GM20000 (cell line): ENCODE measurements around the gene PRCC.
A peak's percentile ranks its signal among the peaks of the same experiment; 100 is the strongest.

ENCODE experiments used
- DNase-seq: peaks from one replicate; pipeline ENCODE4 v3.0.0; 2012; ENCODE audit warnings: low spot score
- TF ChIP-seq, protein P1 (sequence below): IDR thresholded peaks from 2 replicates; pipeline ENCODE4 v1.5.1; 2012; ENCODE audit warnings: mild to moderate bottlenecking, control low read depth; ENCODE audit errors: extremely low read depth, missing control alignments

PRCC gene, protein sequence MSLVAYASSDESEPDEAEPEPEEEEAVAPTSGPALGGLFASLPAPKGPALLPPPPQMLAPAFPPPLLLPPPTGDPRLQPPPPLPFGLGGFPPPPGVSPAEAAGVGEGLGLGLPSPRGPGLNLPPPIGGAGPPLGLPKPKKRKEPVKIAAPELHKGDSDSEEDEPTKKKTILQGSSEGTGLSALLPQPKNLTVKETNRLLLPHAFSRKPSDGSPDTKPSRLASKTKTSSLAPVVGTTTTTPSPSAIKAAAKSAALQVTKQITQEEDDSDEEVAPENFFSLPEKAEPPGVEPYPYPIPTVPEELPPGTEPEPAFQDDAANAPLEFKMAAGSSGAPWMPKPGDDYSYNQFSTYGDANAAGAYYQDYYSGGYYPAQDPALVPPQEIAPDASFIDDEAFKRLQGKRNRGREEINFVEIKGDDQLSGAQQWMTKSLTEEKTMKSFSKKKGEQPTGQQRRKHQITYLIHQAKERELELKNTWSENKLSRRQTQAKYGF

DNA sequence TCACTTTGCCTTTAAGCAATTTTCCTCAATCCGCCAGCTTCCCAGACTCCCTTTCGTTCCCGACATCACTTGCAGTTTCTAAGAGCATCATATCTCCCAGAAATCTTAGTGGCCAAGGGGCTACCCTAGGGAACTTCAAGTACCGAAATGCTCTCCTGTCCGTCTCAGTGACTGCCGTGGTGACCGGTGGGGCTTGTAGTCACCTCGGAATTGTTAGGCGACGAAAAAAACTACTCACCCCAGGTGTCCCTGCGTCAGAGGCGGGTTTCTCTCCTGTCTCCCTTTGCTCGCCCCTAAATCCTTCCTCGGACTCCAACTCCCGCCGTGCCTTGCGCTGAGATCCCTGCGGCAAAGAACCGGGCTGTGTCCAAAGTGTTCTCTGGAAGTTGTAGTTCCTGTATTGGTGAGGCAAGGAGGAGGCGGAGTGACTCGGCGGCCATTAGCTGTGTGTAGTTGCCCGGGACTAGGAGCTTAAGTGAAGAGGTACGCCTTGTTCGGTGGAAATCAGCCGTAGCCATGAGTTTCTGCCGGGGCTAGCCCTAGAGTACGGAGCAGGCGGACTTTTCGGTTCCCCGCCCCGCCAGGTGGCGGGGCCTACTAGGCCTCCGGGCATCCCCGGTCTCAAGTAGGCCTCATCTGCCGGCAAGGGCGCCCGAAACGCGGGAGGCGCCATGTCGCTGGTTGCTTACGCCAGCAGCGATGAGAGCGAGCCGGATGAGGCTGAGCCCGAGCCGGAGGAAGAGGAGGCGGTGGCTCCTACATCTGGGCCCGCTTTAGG is at the start of gene PRCC:
PRCC (plus strand) TSS at position 435 of the 778 bp plus-strand sequence; CDS start at position 672, 237 bp downstream.
- TF ChIP-seq, protein P1, sequence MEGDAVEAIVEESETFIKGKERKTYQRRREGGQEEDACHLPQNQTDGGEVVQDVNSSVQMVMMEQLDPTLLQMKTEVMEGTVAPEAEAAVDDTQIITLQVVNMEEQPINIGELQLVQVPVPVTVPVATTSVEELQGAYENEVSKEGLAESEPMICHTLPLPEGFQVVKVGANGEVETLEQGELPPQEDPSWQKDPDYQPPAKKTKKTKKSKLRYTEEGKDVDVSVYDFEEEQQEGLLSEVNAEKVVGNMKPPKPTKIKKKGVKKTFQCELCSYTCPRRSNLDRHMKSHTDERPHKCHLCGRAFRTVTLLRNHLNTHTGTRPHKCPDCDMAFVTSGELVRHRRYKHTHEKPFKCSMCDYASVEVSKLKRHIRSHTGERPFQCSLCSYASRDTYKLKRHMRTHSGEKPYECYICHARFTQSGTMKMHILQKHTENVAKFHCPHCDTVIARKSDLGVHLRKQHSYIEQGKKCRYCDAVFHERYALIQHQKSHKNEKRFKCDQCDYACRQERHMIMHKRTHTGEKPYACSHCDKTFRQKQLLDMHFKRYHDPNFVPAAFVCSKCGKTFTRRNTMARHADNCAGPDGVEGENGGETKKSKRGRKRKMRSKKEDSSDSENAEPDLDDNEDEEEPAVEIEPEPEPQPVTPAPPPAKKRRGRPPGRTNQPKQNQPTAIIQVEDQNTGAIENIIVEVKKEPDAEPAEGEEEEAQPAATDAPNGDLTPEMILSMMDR = no peak

DNA sequence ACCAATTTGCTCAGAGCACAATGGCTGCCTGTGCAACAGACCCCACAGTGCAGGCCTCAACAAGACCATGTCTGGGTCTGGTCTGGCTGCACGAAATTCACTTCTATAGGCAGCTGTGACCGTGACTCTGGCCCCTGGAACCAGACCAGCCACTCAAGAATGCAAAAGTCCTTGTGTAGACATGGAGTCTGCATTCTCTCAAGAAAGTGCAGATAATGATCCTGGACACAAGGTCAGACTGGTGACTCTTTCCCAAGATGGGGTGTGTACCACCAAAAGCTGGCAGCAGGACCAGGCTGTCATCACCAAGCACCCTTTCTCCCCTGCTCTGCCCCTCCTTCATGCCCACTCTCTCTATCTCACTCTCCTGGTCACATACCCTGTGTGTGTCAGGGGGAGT is 46.2 kb upstream of the PRCC start:
- no peak for DNase-seq
- TF ChIP-seq, protein P1 = no peak

More for the DNA sequence above, at the start of gene PRCC:
- peak; percentile 90 for DNase-seq

DNA sequence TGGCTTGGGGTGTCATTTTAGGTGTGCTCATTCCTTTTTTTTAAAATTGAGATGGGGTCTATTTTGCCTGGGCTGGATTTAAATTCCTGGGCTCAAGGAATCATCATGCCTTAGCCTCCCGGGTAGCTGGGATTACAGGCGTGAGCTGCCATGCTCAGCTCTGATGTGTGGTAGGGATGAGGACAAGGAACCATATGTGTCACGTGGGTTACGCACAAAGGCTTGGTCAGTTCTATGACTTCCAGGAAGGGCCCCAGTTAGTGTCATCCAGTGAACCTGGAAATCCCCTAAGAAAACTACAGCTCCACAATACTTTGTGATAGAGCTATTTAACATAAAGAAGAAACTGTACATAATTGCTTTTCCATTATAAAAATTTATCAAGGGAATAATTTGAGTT is 45.8 kb upstream of the PRCC start:
- DNase-seq = no peak
- TF ChIP-seq, protein P1 = no peak

DNA sequence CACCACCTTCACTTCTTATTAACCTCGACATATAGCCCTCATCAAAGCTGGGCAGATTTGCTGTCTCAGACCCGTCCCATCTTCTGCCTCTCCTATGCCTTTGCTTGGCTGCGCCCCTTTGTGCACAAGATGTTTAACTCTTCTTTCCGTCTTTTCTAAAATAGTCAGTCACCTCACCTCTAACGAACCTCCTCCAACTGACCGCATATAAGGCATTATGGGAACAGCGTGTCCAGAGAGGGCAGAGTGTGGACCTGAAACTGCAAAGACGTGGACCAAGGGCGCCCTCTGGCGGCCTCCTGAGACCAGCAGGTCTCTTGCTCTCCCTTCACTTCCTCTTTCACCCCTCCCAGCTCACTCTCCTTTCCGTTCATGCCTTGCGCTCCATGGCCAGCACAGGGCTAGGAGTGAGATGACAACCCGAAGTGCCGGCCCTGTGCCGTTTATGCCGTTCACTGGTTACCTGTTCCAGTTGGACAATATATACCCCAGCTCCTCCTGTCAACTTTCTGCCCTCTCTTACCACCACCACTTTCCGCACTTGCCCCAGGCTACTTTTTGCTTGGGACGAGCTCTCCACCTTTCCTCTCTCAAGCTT is 41.6 kb upstream of the PRCC start:
- TF ChIP-seq, protein P1 = peak; percentile 86

DNA sequence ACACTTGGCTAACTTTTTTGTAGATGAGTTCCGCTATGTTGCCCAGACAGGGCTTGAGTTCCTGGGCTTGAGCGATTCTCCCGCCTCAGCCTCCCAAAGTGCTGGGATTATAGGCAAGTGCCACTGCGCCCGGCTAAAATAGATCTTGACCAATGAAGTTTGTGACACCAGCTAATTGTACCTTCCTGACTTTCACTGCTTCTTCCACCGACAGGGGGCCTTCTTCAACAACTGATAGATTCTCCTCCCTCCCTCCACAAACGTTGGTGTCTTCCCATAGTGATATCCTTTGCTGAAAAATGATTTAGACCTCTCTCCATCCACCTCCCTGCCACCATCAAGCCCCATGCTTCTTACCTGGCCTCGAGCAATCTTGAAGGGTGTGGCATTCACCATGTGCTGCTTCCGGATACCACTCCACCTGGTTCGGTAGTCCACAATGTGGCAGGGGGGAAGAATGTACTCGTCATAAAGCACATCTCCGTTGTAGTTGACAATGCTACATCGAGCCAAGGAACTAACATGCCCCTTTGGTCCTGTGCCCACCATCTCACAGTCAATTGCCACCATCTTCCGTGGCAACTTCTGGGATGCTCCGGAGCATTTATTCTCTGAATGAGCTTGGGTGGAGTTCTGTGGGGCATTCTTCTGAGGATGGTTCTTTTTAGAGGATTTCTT is 40.6 kb upstream of the PRCC start:
- peak; percentile 78 for DNase-seq
- TF ChIP-seq, protein P1 = peak; percentile 66

More for the DNA sequence above, 41.6 kb upstream of the PRCC start:
- peak; percentile 85 for DNase-seq

DNA sequence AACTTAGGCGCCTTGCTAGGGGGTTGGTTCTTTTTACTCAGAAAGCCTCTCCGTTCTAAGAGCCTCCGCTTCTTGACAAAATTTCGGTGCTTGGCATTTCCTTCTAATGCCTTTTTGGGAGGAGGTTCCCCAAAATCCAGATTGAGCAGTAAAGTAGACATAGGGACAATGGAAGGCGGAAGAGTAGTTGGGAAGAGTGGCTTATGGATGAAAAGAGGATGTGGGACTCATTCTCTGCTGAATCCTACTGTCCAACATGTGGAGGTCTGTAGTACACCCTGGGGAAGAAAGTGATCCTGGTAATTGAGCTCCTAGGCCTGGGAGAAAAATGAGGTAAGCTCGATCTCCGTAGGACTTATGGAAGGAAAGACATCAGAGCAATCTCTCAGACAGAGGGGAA is 39.8 kb upstream of the PRCC start:
- TF ChIP-seq, protein P1 = no peak
- DNase-seq = no peak
